Liver (tissue), 9 donors: ENCODE measurements around the gene CAPG. TPM values are rescaled to one million over a fixed set of nuclear protein-coding genes. Genes with fewer than 3 reads are reported as not detected.

Experiments
- DNase-seq: peaks from one replicate; pipeline ENCODE4 v3.0.0-alpha.2; 2017; ENCODE audit warnings: low spot score
- H3K27ac ChIP-seq, 2 donors: one replicate each; pipeline ENCODE4 v1.7.0; 2013; ENCODE audit warnings: inconsistent platforms in 2 of 2, low read length in 2 of 2, control low read depth in 1 of 2, low read depth in 1 of 2, mild to moderate bottlenecking in 1 of 2
- H3K27me3 ChIP-seq, 4 donors: one replicate each; pipeline versions ENCODE4 v1.6.1 to v1.7.0; 2013; ENCODE audit warnings: low read length in 3 of 4, inconsistent platforms in 1 of 4, mild to moderate bottlenecking in 1 of 4, moderate library complexity in 1 of 4; ENCODE audit not compliant: control insufficient read depth in 4 of 4, insufficient read depth in 4 of 4
- H3K36me3 ChIP-seq, 4 donors: one replicate each; pipeline versions ENCODE4 v1.6.1 to v1.7.0; 2013; ENCODE audit warnings: low read length in 3 of 4, mild to moderate bottlenecking in 3 of 4, low read depth in 1 of 4, moderate library complexity in 1 of 4; ENCODE audit not compliant: control insufficient read depth in 4 of 4, insufficient read depth in 3 of 4
- H3K4me1 ChIP-seq, 4 donors: one replicate each; pipeline versions ENCODE4 v1.6.1 to v1.7.0; 2013; ENCODE audit warnings: low read length in 3 of 4, mild to moderate bottlenecking in 3 of 4, moderate library complexity in 1 of 4; ENCODE audit not compliant: control insufficient read depth in 4 of 4, insufficient read depth in 4 of 4
- H3K4me3 ChIP-seq, 3 donors: one replicate each; pipeline versions ENCODE4 v1.6.1 to v1.7.0; 2013; ENCODE audit warnings: low read length in 3 of 3, control low read depth in 1 of 3, low read depth in 1 of 3, mild to moderate bottlenecking in 1 of 3
- H3K9ac ChIP-seq, 2 donors: one replicate each; pipeline ENCODE4 v1.7.0; 2013; ENCODE audit warnings: low read length in 2 of 2, mild to moderate bottlenecking in 2 of 2, moderate library complexity in 2 of 2, control low read depth in 1 of 2, low read depth in 1 of 2
- H3K9me3 ChIP-seq, 4 donors: one replicate each; pipeline versions ENCODE4 v1.6.1 to v1.7.0; 2013; ENCODE audit warnings: low read length in 3 of 4; ENCODE audit not compliant: control insufficient read depth in 4 of 4
- EGR1 ChIP-seq, 2 donors: IDR thresholded peaks; 2 replicates each; pipeline ENCODE4 v1.6.1; 2016 to 2018; ENCODE audit warnings: antibody characterized with exemption in 2 of 2, low read depth in 2 of 2
- FOXA1 ChIP-seq: IDR thresholded peaks from 2 replicates; pipeline ENCODE4 v1.6.1; 2016; ENCODE audit warnings: antibody characterized with exemption
- FOXA2 ChIP-seq: IDR thresholded peaks from 2 replicates; pipeline ENCODE4 v1.6.1; 2016; ENCODE audit warnings: antibody characterized with exemption
- GABPA ChIP-seq, 2 donors: IDR thresholded peaks in 1 of 2; conservative IDR thresholded peaks in 1 of 2; 2 replicates each; pipeline ENCODE4 v1.6.1; 2016; ENCODE audit warnings: antibody characterized with exemption in 2 of 2, mild to moderate bottlenecking in 1 of 2, moderate library complexity in 1 of 2
- HNF4A ChIP-seq, 2 donors: conservative IDR thresholded peaks; 2 replicates each; pipeline ENCODE4 v1.6.1; 2016; ENCODE audit warnings: antibody characterized with exemption in 2 of 2, mild to moderate bottlenecking in 2 of 2
- HNF4G ChIP-seq: IDR thresholded peaks from 2 replicates; pipeline ENCODE4 v1.6.1; 2016; ENCODE audit warnings: antibody characterized with exemption
- JUND ChIP-seq, 2 donors: IDR thresholded peaks; 2 replicates each; pipeline ENCODE4 v1.6.1; 2016; ENCODE audit warnings: antibody characterized with exemption in 2 of 2
- RAD21 ChIP-seq, 2 donors: IDR thresholded peaks; 2 replicates each; pipeline ENCODE4 v1.6.1; 2016; ENCODE audit warnings: antibody characterized with exemption in 2 of 2, mild to moderate bottlenecking in 2 of 2
- RXRA ChIP-seq, 2 donors: IDR thresholded peaks; 2 replicates each; pipeline ENCODE4 v1.6.1; 2017 to 2018; ENCODE audit warnings: antibody characterized with exemption in 2 of 2, mild to moderate bottlenecking in 1 of 2
- WGBS: extraction: QIAGEN DNeasy Blood & Tissue Kit; methylation state at CpG from one replicate; pipeline ENCODE4 v1.1.7; 2013; 5-methylcytosine and 5-hydroxymethylcytosine counted together
- polyA plus RNA-seq, 2 donors: library from polyadenylated mRNA; stranded (reverse) in 1 of 2; unstranded in 1 of 2; fragments of 200-250 nt in 1 of 2; fragments of >200 nt in 1 of 2; fragmentation: Nextera tagmentation in 1 of 2; extraction: Ambion mirVana in 1 of 2; gene quantifications; one replicate each; pipeline versions ENCODE4 v1.2.1 to v1.2.3, GENCODE V29; 2013 to 2015
- total RNA-seq, 2 donors: library from RNA; depleted of rRNA; stranded (reverse); fragments of >200 nt; gene quantifications; one replicate each; pipeline ENCODE4 v1.2.3, GENCODE V29; 2014
- TF ChIP-seq, protein P1 (sequence below): IDR thresholded peaks from 2 replicates; pipeline ENCODE4 v1.6.1; 2016; ENCODE audit warnings: antibody characterized with exemption
- TF ChIP-seq, protein P2 (sequence below): IDR thresholded peaks from 2 replicates; pipeline ENCODE4 v1.6.1; 2016; ENCODE audit warnings: antibody characterized with exemption
- TF ChIP-seq, protein P3 (sequence below): fragments of 150-350 bp; IDR thresholded peaks from 2 replicates; pipeline ENCODE4 v1.5.1; 2017; ENCODE audit warnings: improper control_type of control experiment, low read depth, low read length; ENCODE audit not compliant: missing input control
- TF ChIP-seq, protein P4 (sequence below): IDR thresholded peaks from 2 replicates; pipeline ENCODE4 v1.6.1; 2016; ENCODE audit warnings: antibody characterized with exemption, mild to moderate bottlenecking
- TF ChIP-seq, protein P5 (sequence below): IDR thresholded peaks from 2 replicates; pipeline ENCODE4 v1.6.1; 2016; ENCODE audit warnings: antibody characterized with exemption
- donor health status: healthy.
- donor health status: healthy.
- donor health status: healthy.
- donor health status: healthy.
- donor health status: healthy.

CAPG gene
- total and polyA plus RNA-seq, 4 donors: 2.7 to 19.3 (median 5.2) TPM

DNA sequence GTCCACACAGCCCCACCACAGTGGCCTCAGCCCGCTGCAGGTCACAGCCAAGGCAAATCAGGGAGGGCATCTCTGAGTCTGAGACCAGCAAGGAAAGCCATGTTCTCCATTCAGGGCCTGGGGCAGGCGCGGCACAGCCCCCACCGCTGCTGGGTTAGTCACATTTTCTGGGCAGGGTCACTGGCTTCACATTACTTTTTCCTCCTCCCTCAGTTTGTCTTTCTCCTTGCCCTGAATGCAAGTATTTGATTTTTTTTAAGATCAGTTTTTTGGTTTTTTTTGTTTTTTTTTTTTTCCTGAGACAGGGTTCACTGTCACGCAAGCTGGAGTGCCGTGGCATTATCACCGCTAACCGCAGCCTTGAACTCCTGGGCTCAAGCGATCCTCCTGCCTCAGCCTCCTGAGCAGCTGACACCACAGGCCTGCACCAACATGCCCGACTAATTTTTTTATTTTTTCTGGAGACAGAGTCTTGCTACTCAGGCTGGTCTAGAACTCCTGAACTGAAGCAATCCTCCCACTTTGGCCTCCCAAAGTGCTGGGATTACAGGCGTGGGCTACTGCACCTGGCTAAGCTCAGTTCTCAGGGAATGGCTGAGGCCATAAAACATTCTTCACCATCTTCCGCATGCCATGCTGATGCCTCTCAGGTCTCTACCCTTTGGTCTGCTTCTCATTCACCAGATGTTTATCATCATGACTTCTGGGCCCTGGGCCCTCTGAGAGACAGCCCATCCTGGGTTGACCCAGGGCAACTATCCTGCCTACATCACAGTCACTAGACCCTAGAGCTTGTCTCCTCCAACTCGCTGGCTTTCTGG lies 628 bp upstream of the CAPG start:
- Histone ChIP-seq H3K4me3 (no peak overlapping the region), H3K9ac (no peak overlapping the region), H3K36me3 (no peaks in the 10 kb centered on the region), H3K27me3 (no peaks in the 10 kb centered on the region), H3K9me3 (no peaks in the 10 kb centered on the region), H3K4me1 (peaks cover 0 to 14% (median 6%) of the 10 kb centered on the region in 4 donors), H3K27ac (no peak overlapping the region)
- no peak for DNase-seq
- TF ChIP-seq, protein P1, sequence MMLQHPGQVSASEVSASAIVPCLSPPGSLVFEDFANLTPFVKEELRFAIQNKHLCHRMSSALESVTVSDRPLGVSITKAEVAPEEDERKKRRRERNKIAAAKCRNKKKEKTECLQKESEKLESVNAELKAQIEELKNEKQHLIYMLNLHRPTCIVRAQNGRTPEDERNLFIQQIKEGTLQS: no peak
- TF ChIP-seq EGR1 (IDR thresholded peaks at IDR 0.05; ENCODE audit: low read depth in 2 of 2): no peak
- no peak for TF ChIP-seq HNF4A (conservative IDR thresholded peaks at IDR 0.05)
- no peak for TF ChIP-seq RAD21 (IDR thresholded peaks at IDR 0.05)
- TF ChIP-seq FOXA1: no peak
- TF ChIP-seq FOXA2: no peak
- TF ChIP-seq, protein P2, sequence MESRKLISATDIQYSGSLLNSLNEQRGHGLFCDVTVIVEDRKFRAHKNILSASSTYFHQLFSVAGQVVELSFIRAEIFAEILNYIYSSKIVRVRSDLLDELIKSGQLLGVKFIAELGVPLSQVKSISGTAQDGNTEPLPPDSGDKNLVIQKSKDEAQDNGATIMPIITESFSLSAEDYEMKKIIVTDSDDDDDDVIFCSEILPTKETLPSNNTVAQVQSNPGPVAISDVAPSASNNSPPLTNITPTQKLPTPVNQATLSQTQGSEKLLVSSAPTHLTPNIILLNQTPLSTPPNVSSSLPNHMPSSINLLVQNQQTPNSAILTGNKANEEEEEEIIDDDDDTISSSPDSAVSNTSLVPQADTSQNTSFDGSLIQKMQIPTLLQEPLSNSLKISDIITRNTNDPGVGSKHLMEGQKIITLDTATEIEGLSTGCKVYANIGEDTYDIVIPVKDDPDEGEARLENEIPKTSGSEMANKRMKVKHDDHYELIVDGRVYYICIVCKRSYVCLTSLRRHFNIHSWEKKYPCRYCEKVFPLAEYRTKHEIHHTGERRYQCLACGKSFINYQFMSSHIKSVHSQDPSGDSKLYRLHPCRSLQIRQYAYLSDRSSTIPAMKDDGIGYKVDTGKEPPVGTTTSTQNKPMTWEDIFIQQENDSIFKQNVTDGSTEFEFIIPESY: no peak
- TF ChIP-seq, protein P3, sequence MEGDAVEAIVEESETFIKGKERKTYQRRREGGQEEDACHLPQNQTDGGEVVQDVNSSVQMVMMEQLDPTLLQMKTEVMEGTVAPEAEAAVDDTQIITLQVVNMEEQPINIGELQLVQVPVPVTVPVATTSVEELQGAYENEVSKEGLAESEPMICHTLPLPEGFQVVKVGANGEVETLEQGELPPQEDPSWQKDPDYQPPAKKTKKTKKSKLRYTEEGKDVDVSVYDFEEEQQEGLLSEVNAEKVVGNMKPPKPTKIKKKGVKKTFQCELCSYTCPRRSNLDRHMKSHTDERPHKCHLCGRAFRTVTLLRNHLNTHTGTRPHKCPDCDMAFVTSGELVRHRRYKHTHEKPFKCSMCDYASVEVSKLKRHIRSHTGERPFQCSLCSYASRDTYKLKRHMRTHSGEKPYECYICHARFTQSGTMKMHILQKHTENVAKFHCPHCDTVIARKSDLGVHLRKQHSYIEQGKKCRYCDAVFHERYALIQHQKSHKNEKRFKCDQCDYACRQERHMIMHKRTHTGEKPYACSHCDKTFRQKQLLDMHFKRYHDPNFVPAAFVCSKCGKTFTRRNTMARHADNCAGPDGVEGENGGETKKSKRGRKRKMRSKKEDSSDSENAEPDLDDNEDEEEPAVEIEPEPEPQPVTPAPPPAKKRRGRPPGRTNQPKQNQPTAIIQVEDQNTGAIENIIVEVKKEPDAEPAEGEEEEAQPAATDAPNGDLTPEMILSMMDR: no peak
- TF ChIP-seq JUND (IDR thresholded peaks at IDR 0.05): no peak
- TF ChIP-seq, protein P4, sequence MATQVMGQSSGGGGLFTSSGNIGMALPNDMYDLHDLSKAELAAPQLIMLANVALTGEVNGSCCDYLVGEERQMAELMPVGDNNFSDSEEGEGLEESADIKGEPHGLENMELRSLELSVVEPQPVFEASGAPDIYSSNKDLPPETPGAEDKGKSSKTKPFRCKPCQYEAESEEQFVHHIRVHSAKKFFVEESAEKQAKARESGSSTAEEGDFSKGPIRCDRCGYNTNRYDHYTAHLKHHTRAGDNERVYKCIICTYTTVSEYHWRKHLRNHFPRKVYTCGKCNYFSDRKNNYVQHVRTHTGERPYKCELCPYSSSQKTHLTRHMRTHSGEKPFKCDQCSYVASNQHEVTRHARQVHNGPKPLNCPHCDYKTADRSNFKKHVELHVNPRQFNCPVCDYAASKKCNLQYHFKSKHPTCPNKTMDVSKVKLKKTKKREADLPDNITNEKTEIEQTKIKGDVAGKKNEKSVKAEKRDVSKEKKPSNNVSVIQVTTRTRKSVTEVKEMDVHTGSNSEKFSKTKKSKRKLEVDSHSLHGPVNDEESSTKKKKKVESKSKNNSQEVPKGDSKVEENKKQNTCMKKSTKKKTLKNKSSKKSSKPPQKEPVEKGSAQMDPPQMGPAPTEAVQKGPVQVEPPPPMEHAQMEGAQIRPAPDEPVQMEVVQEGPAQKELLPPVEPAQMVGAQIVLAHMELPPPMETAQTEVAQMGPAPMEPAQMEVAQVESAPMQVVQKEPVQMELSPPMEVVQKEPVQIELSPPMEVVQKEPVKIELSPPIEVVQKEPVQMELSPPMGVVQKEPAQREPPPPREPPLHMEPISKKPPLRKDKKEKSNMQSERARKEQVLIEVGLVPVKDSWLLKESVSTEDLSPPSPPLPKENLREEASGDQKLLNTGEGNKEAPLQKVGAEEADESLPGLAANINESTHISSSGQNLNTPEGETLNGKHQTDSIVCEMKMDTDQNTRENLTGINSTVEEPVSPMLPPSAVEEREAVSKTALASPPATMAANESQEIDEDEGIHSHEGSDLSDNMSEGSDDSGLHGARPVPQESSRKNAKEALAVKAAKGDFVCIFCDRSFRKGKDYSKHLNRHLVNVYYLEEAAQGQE: no peak
- no peak for TF ChIP-seq GABPA (IDR thresholded peaks at IDR 0.05 in 1 of 2, conservative IDR thresholded peaks at IDR 0.05 in 1 of 2)
- WGBS: 88% methylated on average over 13 of the region's 13 CpGs

DNA sequence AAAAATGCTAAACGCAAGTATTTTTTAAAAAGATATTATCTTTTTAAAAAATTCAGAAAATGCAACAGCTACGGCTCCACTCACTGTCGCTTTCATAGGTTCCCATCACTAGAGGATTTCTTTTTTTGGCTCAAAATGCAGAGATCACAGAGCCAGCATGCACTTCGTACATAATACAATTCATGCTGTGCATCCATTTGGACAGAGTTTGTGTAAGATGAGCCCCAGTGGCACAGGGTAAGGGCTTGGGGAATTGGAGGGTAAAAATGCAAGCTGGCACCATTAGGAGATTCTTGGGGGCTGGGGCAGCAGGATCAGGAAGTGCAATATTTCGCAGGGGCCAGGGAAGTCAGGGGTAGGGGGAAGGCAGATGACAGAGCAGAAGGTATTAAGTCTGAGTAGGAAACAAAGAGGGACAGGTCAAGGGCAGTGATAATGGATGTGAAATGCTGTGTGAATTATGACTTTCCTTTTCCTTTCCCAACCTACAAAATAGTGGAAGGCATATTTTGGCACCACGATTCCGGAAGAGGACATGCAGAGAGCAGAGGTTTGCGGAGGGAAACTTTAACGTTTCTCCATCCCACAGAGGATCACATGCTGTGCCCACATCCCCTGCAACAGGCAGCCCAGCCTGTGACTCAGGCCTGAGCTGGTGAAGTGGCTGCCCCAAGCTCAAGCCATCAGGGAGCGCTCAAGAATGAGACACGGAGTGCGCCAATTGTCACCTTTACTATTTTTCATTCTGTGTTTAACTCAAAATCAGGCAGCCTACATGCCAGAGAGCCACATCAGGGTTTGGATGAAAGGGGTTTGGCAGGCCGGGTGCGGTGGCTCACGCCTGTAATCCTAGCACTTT lies 4.7 kb downstream of the CAPG start:
- 73% methylated on average over 15 of the region's 15 CpGs for WGBS
- no peaks in the 10 kb centered on the region for H3K36me3 ChIP-seq
- no peak for DNase-seq
- H3K27ac ChIP-seq: peak overlapping the region; percentile 46 to 50
- H3K4me1 ChIP-seq: peaks cover 0 to 8% (median 1%) of the 10 kb centered on the region in 4 donors
- H3K9me3 ChIP-seq: no peaks in the 10 kb centered on the region
- no peak overlapping the region for H3K9ac ChIP-seq
- no peaks in the 10 kb centered on the region for H3K27me3 ChIP-seq
- H3K4me3 ChIP-seq: no peak overlapping the region
- TF ChIP-seq, protein P5, sequence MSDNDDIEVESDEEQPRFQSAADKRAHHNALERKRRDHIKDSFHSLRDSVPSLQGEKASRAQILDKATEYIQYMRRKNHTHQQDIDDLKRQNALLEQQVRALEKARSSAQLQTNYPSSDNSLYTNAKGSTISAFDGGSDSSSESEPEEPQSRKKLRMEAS: no peak
- TF ChIP-seq FOXA1 (no peak), HNF4A (conservative IDR thresholded peaks at IDR 0.05) (no peak), HNF4G (no peak), GABPA (IDR thresholded peaks at IDR 0.05 in 1 of 2, conservative IDR thresholded peaks at IDR 0.05 in 1 of 2) (no peak), RXRA (IDR thresholded peaks at IDR 0.05) (no peak), EGR1 (IDR thresholded peaks at IDR 0.05; ENCODE audit: low read depth in 2 of 2) (no peak), FOXA2 (no peak), JUND (IDR thresholded peaks at IDR 0.05) (no peak)
- TF ChIP-seq, protein P1: no peak
- TF ChIP-seq, protein P3: no peak
- TF ChIP-seq, protein P2: no peak
